GM23338 (cell line): ENCODE results near the gene EFHC2. TPM values are rescaled to one million over a fixed set of nuclear protein-coding genes. Genes with fewer than 3 reads are reported as not detected.

Source experiments
- ATAC-seq: fragments of 200-7000 bp; cut with Tn5 transposase; 3 replicates; pipeline ENCODE4 v1.9.1; 2020
- DNase-seq: peaks from one replicate; pipeline ENCODE4 v3.0.0-alpha.2; 2015; ENCODE audit warnings: low spot score
- H2AFZ ChIP-seq: fragments of 200-600 bp; sonication (generic); 2 replicates; pipeline ENCODE4 v1.8.0; 2016; ENCODE audit warnings: antibody characterized with exemption, mild to moderate bottlenecking, moderate library complexity
- H3F3A ChIP-seq: fragments of 200-600 bp; sonication (generic); replicated peaks from 2 replicates; pipeline ENCODE4 v1.8.0; 2017; ENCODE audit warnings: antibody characterized with exemption, mixed run types, low read depth
- H3K27ac ChIP-seq: fragments of 200-600 bp; sonication (generic); 2 replicates; pipeline ENCODE4 v1.6.1; 2016; ENCODE audit warnings: low read depth
- H3K27me3 ChIP-seq: fragments of 200-600 bp; sonication (generic); 2 replicates; pipeline ENCODE4 v1.8.0; 2016; ENCODE audit warnings: mild to moderate bottlenecking, mixed run types, moderate library complexity; ENCODE audit not compliant: insufficient read depth
- H3K36me3 ChIP-seq: fragments of 200-600 bp; sonication (generic); 2 replicates; pipeline ENCODE4 v1.8.0; 2016; ENCODE audit warnings: mild to moderate bottlenecking; ENCODE audit not compliant: insufficient read depth
- H3K4me1 ChIP-seq: fragments of 200-600 bp; sonication (generic); 2 replicates; pipeline ENCODE4 v1.8.0; 2016; ENCODE audit warnings: mild to moderate bottlenecking, moderate library complexity; ENCODE audit not compliant: insufficient read depth
- H3K4me2 ChIP-seq: fragments of 200-600 bp; sonication (generic); 2 replicates; pipeline ENCODE4 v1.7.1; 2017; ENCODE audit warnings: mixed run types
- H3K4me3 ChIP-seq: fragments of 200-600 bp; sonication (generic); 2 replicates; pipeline ENCODE4 v1.6.1; 2016; ENCODE audit warnings: mixed run types
- H3K79me2 ChIP-seq: fragments of 200-600 bp; sonication (generic); replicated peaks from 2 replicates; pipeline ENCODE4 v1.8.0; 2017; ENCODE audit warnings: mild to moderate bottlenecking; ENCODE audit not compliant: insufficient read depth
- H3K9me2 ChIP-seq: fragments of 200-600 bp; sonication (generic); 2 replicates; pipeline ENCODE4 v1.8.0; 2017; ENCODE audit not compliant: insufficient read depth
- H4K20me1 ChIP-seq: fragments of 200-600 bp; sonication (generic); replicated peaks from 2 replicates; pipeline ENCODE4 v1.8.0; 2017; ENCODE audit warnings: mild to moderate bottlenecking; ENCODE audit not compliant: insufficient read depth
- H3K27ac Mint-ChIP-seq: 2 replicates; pipeline ENCODE4 v1.8.0; 2020; ENCODE audit warnings: inconsistent platforms, mild to moderate bottlenecking, moderate library complexity, mixed read lengths
- H3K27me3 Mint-ChIP-seq: 3 replicates; pipeline ENCODE4 v1.8.0; 2022; ENCODE audit warnings: low read depth, mild to moderate bottlenecking, moderate library complexity, mixed read lengths, inconsistent platforms; ENCODE audit not compliant: insufficient read depth, poor library complexity
- H3K36me3 Mint-ChIP-seq: 3 replicates; pipeline ENCODE4 v1.8.0; 2021; ENCODE audit warnings: low read depth, mild to moderate bottlenecking, inconsistent platforms, moderate library complexity, mixed read lengths
- H3K4me1 Mint-ChIP-seq: 3 replicates; pipeline ENCODE4 v1.8.0; 2020; ENCODE audit warnings: mild to moderate bottlenecking, inconsistent platforms, mixed read lengths
- H3K4me3 Mint-ChIP-seq: 3 replicates; pipeline ENCODE4 v1.8.0; 2021; ENCODE audit warnings: moderate library complexity, mild to moderate bottlenecking, inconsistent platforms, mixed read lengths
- H3K9me3 Mint-ChIP-seq: 3 replicates; pipeline ENCODE4 v1.8.0; 2020; ENCODE audit warnings: moderate library complexity, mild to moderate bottlenecking, inconsistent platforms, mixed read lengths
- CREB1 ChIP-seq: fragments of 250-450 bp; sonication (Bioruptor Pico); IDR thresholded peaks from 2 replicates; pipeline ENCODE4 v1.5.0; 2020; ENCODE audit warnings: low read depth, mild to moderate bottlenecking, moderate library complexity
- CTCF ChIP-seq, 2 experiments: fragments of 200-600 bp in 1 of 2; sonication (generic) in 1 of 2; conservative IDR thresholded peaks; 2 replicates each; pipeline versions ENCODE4 v1.5.1 to v1.6.1; 2016 to 2017; ENCODE audit warnings: antibody characterized with exemption in 2 of 2, low read depth in 2 of 2, mild to moderate bottlenecking in 2 of 2, moderate library complexity in 1 of 2
- ETS1 ChIP-seq: IDR thresholded peaks from 2 replicates; pipeline ENCODE4 v1.6.1; 2016; ENCODE audit warnings: antibody characterized with exemption
- EZH2 ChIP-seq: fragments of 200-600 bp; sonication (generic); IDR thresholded peaks from one replicate; pipeline ENCODE4 v1.8.0; 2017; ENCODE audit warnings: antibody characterized with exemption, mild to moderate bottlenecking, low read depth; ENCODE audit not compliant: unreplicated experiment
- EZH2phosphoT487 ChIP-seq: fragments of 200-600 bp; sonication (generic); IDR thresholded peaks from one replicate; pipeline ENCODE4 v1.8.1; 2018; ENCODE audit warnings: antibody characterized with exemption; ENCODE audit not compliant: unreplicated experiment
- JUNB ChIP-seq: IDR thresholded peaks from one replicate; pipeline ENCODE4 v1.6.1; 2016; ENCODE audit warnings: antibody characterized with exemption; ENCODE audit not compliant: unreplicated experiment
- NANOG ChIP-seq: IDR thresholded peaks from 2 replicates; pipeline ENCODE4 v1.6.1; 2016; ENCODE audit warnings: antibody characterized with exemption, borderline replicate concordance
- POLR2AphosphoS5 ChIP-seq: IDR thresholded peaks from 2 replicates; pipeline ENCODE4 v1.6.1; 2016; ENCODE audit warnings: antibody characterized with exemption, low read depth
- REST ChIP-seq: IDR thresholded peaks from one replicate; pipeline ENCODE4 v1.6.1; 2018; ENCODE audit warnings: antibody characterized with exemption; ENCODE audit not compliant: unreplicated experiment
- STAT1 ChIP-seq: IDR thresholded peaks from one replicate; pipeline ENCODE4 v1.6.1; 2016; ENCODE audit warnings: antibody characterized with exemption; ENCODE audit not compliant: unreplicated experiment
- ZNF114 ChIP-seq: fragments of 250-450 bp; sonication (Bioruptor Pico); IDR thresholded peaks from 2 replicates; pipeline ENCODE4 v1.5.0; 2020; ENCODE audit warnings: mild to moderate bottlenecking, moderate library complexity
- ZNF331 ChIP-seq: fragments of 250-450 bp; sonication (Bioruptor Pico); IDR thresholded peaks from 2 replicates; pipeline ENCODE4 v1.5.0; 2020; ENCODE audit warnings: low read depth, mild to moderate bottlenecking, moderate library complexity
- ZNF462 ChIP-seq: fragments of 250-450 bp; sonication (Bioruptor Pico); IDR thresholded peaks from 2 replicates; pipeline ENCODE4 v1.5.0; 2020; ENCODE audit warnings: mild to moderate bottlenecking, moderate library complexity
- polyA plus RNA-seq: library from polyadenylated mRNA; unstranded; fragments of >200 nt; fragmentation: Nextera tagmentation; extraction: Ambion mirVana; gene quantifications from 2 replicates; pipeline ENCODE4 v1.2.1, GENCODE V29; 2016
- total RNA-seq: library from RNA; depleted of rRNA; stranded (reverse); fragments of >200 nt; shearing (Covaris generic); gene quantifications from 2 replicates; pipeline ENCODE4 v1.2.3, GENCODE V29; 2014

Gene EFHC2
- total and polyA plus RNA-seq, 2 experiments from 2014 or later, result 3.1 to 3.2 TPM

GRCh38 chrX:44264936-44265335 is 78.5 kb downstream of the EFHC2 start:
- Histone ChIP-seq H3K27ac (no peak overlapping the region), H2AFZ (no peak overlapping the region), H3K79me2 (no peaks in the 10 kb centered on the region), H3K4me2 (no peak overlapping the region), H4K20me1 (no peaks in the 10 kb centered on the region), H3K9me2 (no peaks in the 10 kb centered on the region), H3K4me3 (no peak overlapping the region), H3K27me3 (no peaks in the 10 kb centered on the region), H3F3A (no peaks in the 10 kb centered on the region), H3K4me1 (peaks cover 9% of the 10 kb centered on the region), H3K36me3 (no peaks in the 10 kb centered on the region)
- ATAC-seq, result no peak
- TF ChIP-seq NANOG, result no peak
- TF ChIP-seq EZH2phosphoT487, result no peak
- no peak for TF ChIP-seq STAT1
- TF ChIP-seq ETS1, result no peak
- TF ChIP-seq CREB1 (CRISPR knock-in tag), result no peak
- no peak for TF ChIP-seq REST
- TF ChIP-seq ZNF331, result no peak
- TF ChIP-seq JUNB, result no peak
- TF ChIP-seq POLR2AphosphoS5, result no peak
- no peak for TF ChIP-seq ZNF114
- TF ChIP-seq ZNF462, result no peak
- TF ChIP-seq EZH2, result no peak
- TF ChIP-seq CTCF (conservative IDR thresholded peaks at IDR 0.05; ENCODE audit: low read depth in 2 of 2), result no peak
- Mint-ChIP-seq H3K27me3 (no peaks in the 10 kb centered on the region), H3K36me3 (no peaks in the 10 kb centered on the region), H3K4me1 (peaks cover 20% of the 10 kb centered on the region; the same call in 2 of the 3 replicates), H3K27ac (no peak overlapping the region), H3K9me3 (no peaks in the 10 kb centered on the region), H3K4me3 (no peak overlapping the region)
- DNase-seq, result no peak
